ENCODE measurements around the gene SLC44A5. TPM values are rescaled to one million over a fixed set of nuclear protein-coding genes. Genes with fewer than 3 reads are reported as not detected.

Gene SLC44A5
- total RNA-seq, 1 donor from 2014 or later = not detected

GRCh38 chr1:75583282-75583681 is 27.6 kb downstream of the SLC44A5 start:
- DNase-seq (ENCODE audit: low spot score) = no peak
- Mint-ChIP-seq H3K9me3 (no peaks in the 10 kb centered on the region), H3K4me1 (ENCODE audit: low read depth) (no peaks in the 10 kb centered on the region), H3K36me3 (ENCODE audit: low read depth) (no peaks in the 10 kb centered on the region), H3K4me3 (ENCODE audit: low read depth) (no peak overlapping the region), H3K27ac (no peak overlapping the region), H3K27me3 (ENCODE audit: low read depth) (no peaks in the 10 kb centered on the region)
- intact Hi-C loops (cut with micrococcal nuclease) = no loop called here

GRCh38 chr1:75582725-75583261 is 28.1 kb downstream of the SLC44A5 start:
- Mint-ChIP-seq H3K9me3 (no peaks in the 10 kb centered on the region), H3K36me3 (ENCODE audit: low read depth) (no peaks in the 10 kb centered on the region), H3K4me1 (ENCODE audit: low read depth) (no peaks in the 10 kb centered on the region), H3K27ac (no peak overlapping the region), H3K27me3 (ENCODE audit: low read depth) (no peaks in the 10 kb centered on the region), H3K4me3 (ENCODE audit: low read depth) (no peak overlapping the region)
- intact Hi-C loops (cut with micrococcal nuclease) = no loop called here
- DNase-seq (ENCODE audit: low spot score) = no peak

GRCh38 chr1:75579046-75579445 is 31.9 kb downstream of the SLC44A5 start:
- Mint-ChIP-seq H3K36me3 (ENCODE audit: low read depth) (no peaks in the 10 kb centered on the region), H3K4me3 (ENCODE audit: low read depth) (no peak overlapping the region), H3K9me3 (no peaks in the 10 kb centered on the region), H3K4me1 (ENCODE audit: low read depth) (no peaks in the 10 kb centered on the region), H3K27ac (no peak overlapping the region), H3K27me3 (ENCODE audit: low read depth) (no peaks in the 10 kb centered on the region)
- no peak for DNase-seq (ENCODE audit: low spot score)
- intact Hi-C loops (cut with micrococcal nuclease) = no loop called here

GRCh38 chr1:75575837-75576236 is 35.1 kb downstream of the SLC44A5 start:
- Mint-ChIP-seq H3K27ac (no peak overlapping the region), H3K36me3 (ENCODE audit: low read depth) (no peaks in the 10 kb centered on the region), H3K27me3 (ENCODE audit: low read depth) (no peaks in the 10 kb centered on the region), H3K4me1 (ENCODE audit: low read depth) (no peaks in the 10 kb centered on the region), H3K9me3 (no peaks in the 10 kb centered on the region), H3K4me3 (ENCODE audit: low read depth) (no peak overlapping the region)
- intact Hi-C loops (cut with micrococcal nuclease) = no loop called here
- no peak for DNase-seq (ENCODE audit: low spot score)

- no peaks in the 10 kb centered on the region for H3K4me1 Mint-ChIP-seq (ENCODE audit: low read depth)
- no peaks in the 10 kb centered on the region for H3K36me3 Mint-ChIP-seq (ENCODE audit: low read depth)
- H3K27me3 Mint-ChIP-seq (ENCODE audit: low read depth) = no peaks in the 10 kb centered on the region
- intact Hi-C loops (cut with micrococcal nuclease) = no loop called here
- no peak overlapping the region for H3K4me3 Mint-ChIP-seq (ENCODE audit: low read depth)
- H3K27ac Mint-ChIP-seq = no peak overlapping the region
- H3K9me3 Mint-ChIP-seq = no peaks in the 10 kb centered on the region
- no peak for DNase-seq (ENCODE audit: low spot score)
These were observed 43.7 kb downstream of the SLC44A5 start for GRCh38 chr1:75567191-75567590.

- intact Hi-C loops (cut with micrococcal nuclease) = no loop called here
- no peak for DNase-seq (ENCODE audit: low spot score)
- Mint-ChIP-seq H3K36me3 (ENCODE audit: low read depth) (no peaks in the 10 kb centered on the region), H3K4me1 (ENCODE audit: low read depth) (no peaks in the 10 kb centered on the region), H3K27me3 (ENCODE audit: low read depth) (no peaks in the 10 kb centered on the region), H3K4me3 (ENCODE audit: low read depth) (no peak overlapping the region), H3K9me3 (no peaks in the 10 kb centered on the region), H3K27ac (no peak overlapping the region)
These were observed 51.1 kb downstream of the SLC44A5 start for GRCh38 chr1:75559800-75560199.

- H3K4me1 Mint-ChIP-seq (ENCODE audit: low read depth) = no peaks in the 10 kb centered on the region
These were observed 51.8 kb downstream of the SLC44A5 start for GRCh38 chr1:75559136-75559535.

GRCh38 chr1:75554870-75555269 is 56.0 kb downstream of the SLC44A5 start:
- DNase-seq (ENCODE audit: low spot score) = no peak
- H3K27me3 Mint-ChIP-seq (ENCODE audit: low read depth) = no peaks in the 10 kb centered on the region
- H3K4me3 Mint-ChIP-seq (ENCODE audit: low read depth) = no peak overlapping the region
- intact Hi-C loops (cut with micrococcal nuclease) = no loop called here
- no peak overlapping the region for H3K27ac Mint-ChIP-seq
- H3K36me3 Mint-ChIP-seq (ENCODE audit: low read depth) = no peaks in the 10 kb centered on the region
- H3K4me1 Mint-ChIP-seq (ENCODE audit: low read depth) = no peaks in the 10 kb centered on the region
- H3K9me3 Mint-ChIP-seq = no peaks in the 10 kb centered on the region

More at GRCh38 chr1:75559136-75559535, 51.8 kb downstream of the SLC44A5 start:
- H3K36me3 Mint-ChIP-seq (ENCODE audit: low read depth) = no peaks in the 10 kb centered on the region
- no peak overlapping the region for H3K4me3 Mint-ChIP-seq (ENCODE audit: low read depth)
- intact Hi-C loops (cut with micrococcal nuclease) = no loop called here
- DNase-seq (ENCODE audit: low spot score) = no peak
- no peak overlapping the region for H3K27ac Mint-ChIP-seq
- no peaks in the 10 kb centered on the region for H3K27me3 Mint-ChIP-seq (ENCODE audit: low read depth)
- no peaks in the 10 kb centered on the region for H3K9me3 Mint-ChIP-seq

- Mint-ChIP-seq H3K4me1 (ENCODE audit: low read depth) (no peaks in the 10 kb centered on the region), H3K9me3 (no peaks in the 10 kb centered on the region), H3K27me3 (ENCODE audit: low read depth) (no peaks in the 10 kb centered on the region), H3K36me3 (ENCODE audit: low read depth) (no peaks in the 10 kb centered on the region), H3K27ac (no peak overlapping the region), H3K4me3 (ENCODE audit: low read depth) (no peak overlapping the region)
- intact Hi-C loops (cut with micrococcal nuclease) = no loop called here
- no peak for DNase-seq (ENCODE audit: low spot score)
These were observed 56.7 kb downstream of the SLC44A5 start for GRCh38 chr1:75554181-75554580.

GRCh38 chr1:75550559-75550958 is 60.4 kb downstream of the SLC44A5 start:
- intact Hi-C loops (cut with micrococcal nuclease) = no loop called here
- no peaks in the 10 kb centered on the region for H3K4me1 Mint-ChIP-seq (ENCODE audit: low read depth)
- H3K36me3 Mint-ChIP-seq (ENCODE audit: low read depth) = no peaks in the 10 kb centered on the region
- H3K27me3 Mint-ChIP-seq (ENCODE audit: low read depth) = no peaks in the 10 kb centered on the region
- H3K27ac Mint-ChIP-seq = no peak overlapping the region
- no peak overlapping the region for H3K4me3 Mint-ChIP-seq (ENCODE audit: low read depth)
- H3K9me3 Mint-ChIP-seq = no peaks in the 10 kb centered on the region
- DNase-seq (ENCODE audit: low spot score) = no peak

GRCh38 chr1:75548721-75549480 is 62.0 kb downstream of the SLC44A5 start:
- Mint-ChIP-seq H3K4me1 (ENCODE audit: low read depth) (no peaks in the 10 kb centered on the region), H3K27me3 (ENCODE audit: low read depth) (no peaks in the 10 kb centered on the region), H3K9me3 (no peaks in the 10 kb centered on the region), H3K36me3 (ENCODE audit: low read depth) (no peaks in the 10 kb centered on the region), H3K4me3 (ENCODE audit: low read depth) (no peak overlapping the region), H3K27ac (no peak overlapping the region)
- no peak for DNase-seq (ENCODE audit: low spot score)
- intact Hi-C loops (cut with micrococcal nuclease) = no loop called here

- Mint-ChIP-seq H3K4me3 (ENCODE audit: low read depth) (no peak overlapping the region), H3K27ac (no peak overlapping the region), H3K27me3 (ENCODE audit: low read depth) (no peaks in the 10 kb centered on the region), H3K36me3 (ENCODE audit: low read depth) (no peaks in the 10 kb centered on the region), H3K4me1 (ENCODE audit: low read depth) (no peaks in the 10 kb centered on the region), H3K9me3 (no peaks in the 10 kb centered on the region)
- intact Hi-C loops (cut with micrococcal nuclease) = no loop called here
- DNase-seq (ENCODE audit: low spot score) = no peak
These were observed 67.2 kb downstream of the SLC44A5 start for GRCh38 chr1:75543705-75544104.

GRCh38 chr1:75542818-75543570 is 67.9 kb downstream of the SLC44A5 start:
- no peak overlapping the region for H3K4me3 Mint-ChIP-seq (ENCODE audit: low read depth)
- H3K27me3 Mint-ChIP-seq (ENCODE audit: low read depth) = no peaks in the 10 kb centered on the region
- DNase-seq (ENCODE audit: low spot score) = no peak
- no peaks in the 10 kb centered on the region for H3K4me1 Mint-ChIP-seq (ENCODE audit: low read depth)
- H3K27ac Mint-ChIP-seq = no peak overlapping the region
- no peaks in the 10 kb centered on the region for H3K36me3 Mint-ChIP-seq (ENCODE audit: low read depth)
- intact Hi-C loops (cut with micrococcal nuclease) = no loop called here
- H3K9me3 Mint-ChIP-seq = no peaks in the 10 kb centered on the region

Data from activated T-helper 2 cell treated with anti-CD3 and anti-CD28 coated beads, Interferon-gamma antibody, Interleukin-2, Interleukin-4, amounts not matched to agents 10 μg/mL and 5 μg/mL and 100 μg/mL, durations not matched to agents 14 hours and 24 hours and 36 hours (primary cell).